K562 (cell line): ENCODE results near the gene BMAL2. TPM values are rescaled to one million over a fixed set of nuclear protein-coding genes. Genes with fewer than 3 reads are reported as not detected.

ENCODE experiments used
- ATAC-seq: fragments of 200-7000 bp; cut with Tn5 transposase; 3 replicates; pipeline ENCODE4 v1.9.1; 2020; ENCODE audit warnings: moderate library complexity
- BruUV-seq: library from RNA; stranded (reverse); fragments of 400-500 nt; replicated peaks from 2 replicates; lab custom pipeline; 2021; lab: Mats Ljungman, UMichigan
- CTCF ChIA-PET: fragments of 300-600 bp; formaldehyde crosslinking; extraction: SDS; loops from one replicate; lab custom pipeline; 2021; ENCODE audit warnings: low intra/inter-chr PET ratio; lab: Yijun Ruan, JAX
- POLR2A ChIA-PET: fragments of 300-600, 350-650 bp; sonication (Branson Sonifier 250); formaldehyde crosslinking; extraction: SDS; loops from one replicate; lab custom pipeline; 2021; ENCODE audit warnings: antibody characterized with exemption, inconsistent platforms; lab: Yijun Ruan, JAX
- DNase-seq, 4 experiments: peaks; one replicate each; pipeline versions ENCODE4 v3.0.0 to v3.0.0-alpha.2; 2011 to 2018; ENCODE audit warnings: low spot score in 3 of 4, mixed read lengths in 3 of 4; ENCODE audit errors: extremely low read depth in 1 of 4
- FAIRE-seq: peaks from 2 replicates; lab custom pipeline; 2011; peaks lifted over from hg19 to GRCh38; lab: Jason Lieb, UNC
- H2AFZ ChIP-seq: 2 replicates; pipeline ENCODE4 v1.6.0; 2011; ENCODE audit warnings: low read depth, low read length, control low read depth, inconsistent platforms
- H3K27ac ChIP-seq: fragments of 200-600 bp; 3 replicates; pipeline ENCODE4 v1.8.0; 2011; ENCODE audit warnings: low read depth, mild to moderate bottlenecking, control low read depth, inconsistent platforms, low read length, moderate library complexity, mixed read lengths; ENCODE audit errors: extremely low read depth
- H3K27me3 ChIP-seq, 2 experiments: fragments of 300-600 bp in 1 of 2; 2 replicates in 1 of 2; 3 replicates in 1 of 2; pipeline versions ENCODE4 v1.6.0 to v1.8.0; 2011; ENCODE audit warnings: inconsistent platforms in 2 of 2, low read length in 2 of 2, mild to moderate bottlenecking in 1 of 2, mixed read lengths in 1 of 2, moderate library complexity in 1 of 2; ENCODE audit not compliant: control insufficient read depth in 2 of 2, insufficient read depth in 2 of 2
- H3K36me3 ChIP-seq: fragments of 300-600 bp; 3 replicates; pipeline ENCODE4 v1.8.0; 2011; ENCODE audit warnings: mild to moderate bottlenecking, low read length, inconsistent platforms; ENCODE audit not compliant: control insufficient read depth, insufficient read depth
- H3K4me1 ChIP-seq, 2 experiments: fragments of 200-600 bp in 1 of 2; replicated peaks in 1 of 2; 2 replicates in 1 of 2; 3 replicates in 1 of 2; pipeline versions ENCODE4 v1.5.1 to v1.8.0; 2011; ENCODE audit warnings: inconsistent platforms in 2 of 2, low read length in 2 of 2, mild to moderate bottlenecking in 1 of 2, mixed read lengths in 1 of 2, moderate library complexity in 1 of 2; ENCODE audit not compliant: control insufficient read depth in 2 of 2, insufficient read depth in 2 of 2
- H3K4me2 ChIP-seq: 2 replicates; pipeline ENCODE4 v1.6.1; 2011; ENCODE audit warnings: low read length, control low read depth, inconsistent platforms, mixed read lengths; ENCODE audit not compliant: insufficient read depth
- H3K4me3 ChIP-seq: fragments of 200-600 bp; sonication (generic), shearing (Covaris generic); 2 replicates; pipeline ENCODE4 v1.5.1; 2016; ENCODE audit warnings: control low read depth, inconsistent platforms
- H3K79me2 ChIP-seq: fragments of 200-600 bp; 3 replicates; pipeline ENCODE4 v1.8.0; 2011; ENCODE audit warnings: low read length, inconsistent platforms; ENCODE audit not compliant: control insufficient read depth, insufficient read depth
- H3K9ac ChIP-seq, 2 experiments: 2 replicates each; pipeline versions ENCODE4 v1.6.0 to v1.6.1; 2011; ENCODE audit warnings: low read depth in 2 of 2, low read length in 2 of 2, control low read depth in 1 of 2, inconsistent platforms in 1 of 2, mild to moderate bottlenecking in 1 of 2, mixed read lengths in 1 of 2; ENCODE audit not compliant: insufficient read depth in 1 of 2
- H3K9me1 ChIP-seq: one replicate; pipeline ENCODE4 v1.6.0; 2011; ENCODE audit warnings: inconsistent platforms, mild to moderate bottlenecking, low read length, moderate library complexity; ENCODE audit not compliant: control insufficient read depth, insufficient read depth
- H3K9me3 ChIP-seq: replicated peaks from 2 replicates; pipeline ENCODE4 v1.5.1; 2011; ENCODE audit warnings: low read depth, low read length, inconsistent platforms; ENCODE audit not compliant: control insufficient read depth, insufficient read depth
- H4K20me1 ChIP-seq: replicated peaks from 2 replicates; pipeline ENCODE4 v1.6.1; 2011; ENCODE audit warnings: low read length, inconsistent platforms, mixed read lengths; ENCODE audit not compliant: control insufficient read depth, insufficient read depth
- TRIM24 ChIP-seq, 2 experiments: fragments of 450-650 bp; IDR thresholded peaks; 2 replicates each; pipeline ENCODE4 v1.6.1; 2016
- TRIM25 ChIP-seq: fragments of 450-650 bp; IDR thresholded peaks from 2 replicates; pipeline ENCODE4 v1.7.0; 2016; ENCODE audit warnings: borderline replicate concordance
- ZBTB49 ChIP-seq: sonication (generic); formaldehyde crosslinking; IDR thresholded peaks from 2 replicates; pipeline ENCODE4 v1.8.0; 2022; ENCODE audit warnings: missing genetic modification reagents, mild to moderate bottlenecking, borderline replicate concordance
- ZNF212 ChIP-seq: fragments of 450-650 bp; formaldehyde crosslinking; IDR thresholded peaks from 2 replicates; pipeline ENCODE4 v1.4.0; 2020; ENCODE audit warnings: mild to moderate bottlenecking
- ZNF75A ChIP-seq: fragments of 450-650 bp; formaldehyde crosslinking; IDR thresholded peaks from 2 replicates; pipeline ENCODE4 v1.4.0; 2020; ENCODE audit warnings: mild to moderate bottlenecking
- WGBS: fragments of 100-300 bp; shearing (Covaris generic); methylation state at CpG from one replicate; pipeline ENCODE4 v1.1.6; 2016; ENCODE audit warnings: low coverage, mixed read lengths; ENCODE audit not compliant: insufficient coverage; ENCODE audit errors: missing lambda C conversion rate; 5-methylcytosine and 5-hydroxymethylcytosine counted together
- in situ Hi-C: fragments of 300-500 bp; cut with MboI; formaldehyde crosslinking; loops from 4 replicates; pipeline ENCODE4 v1.15.0; 2018; ENCODE audit warnings: inconsistent platforms, mixed read lengths
- intact Hi-C: fragments of 100-400 bp; cut with micrococcal nuclease; formaldehyde crosslinking; loops from 2 replicates; pipeline ENCODE4 v1.14.2; 2022
- polyA plus RNA-seq, 8 experiments: library from polyadenylated mRNA; depleted of rRNA in 4 of 8; stranded (reverse) in 5 of 8; unstranded in 3 of 8; fragments of >200 nt; fragmentation: Nextera tagmentation in 2 of 8; fragmentation: Illumina TruSeq in 1 of 8; extraction: Ambion mirVana in 2 of 8; extraction: Trizol in 1 of 8; gene quantifications; 2 replicates each; pipeline versions ENCODE4 v1.2.1 to v1.2.3, GENCODE V29; 2011 to 2014; ENCODE audit warnings: inconsistent platforms in 1 of 8, missing spikeins in 1 of 8
- total RNA-seq, 7 experiments: library from RNA; depleted of rRNA in 6 of 7; stranded (reverse); fragments of >200 nt in 6 of 7; fragmentation: Illumina TruSeq in 2 of 7; extraction: Trizol in 2 of 7; gene quantifications; 2 replicates each; pipeline versions ENCODE4 v1.2.1 to v1.2.3, GENCODE V29; 2011 to 2021; ENCODE audit warnings: low replicate concordance in 1 of 7

The BMAL2 gene
- total and polyA plus RNA-seq, 9 of the 15 experiments (the other 6 are each of a cell fraction or from before 2014, with no cell fraction given), result 0.01 to 1.1 (median 0.50) TPM

- no TSS peak for BruUV-seq
Measured at GRCh38 chr12:27296674-27297073, 36.0 kb upstream of the BMAL2 start.

More at GRCh38 chr12:27296674-27297073, 36.0 kb upstream of the BMAL2 start:
- Histone ChIP-seq H2AFZ (no peak overlapping the region), H3K27me3 (no peaks in the 10 kb centered on the region), H3K9me1 (no peaks in the 10 kb centered on the region)
- POLR2A ChIA-PET, result interaction anchor here (1.2 kb wide), 1 partner anchor 11 kb away, joined by 3 read pairs; no protein-coding TSS in a partner anchor
- no peak for TF ChIP-seq ZBTB49 (CRISPR knock-in tag)
- no peak for TF ChIP-seq TRIM24 (IDR thresholded peaks at IDR 0.05)
- TF ChIP-seq ZNF75A (CRISPR knock-in tag), result no peak
- no peak for TF ChIP-seq TRIM25
- no peak for TF ChIP-seq ZNF212 (CRISPR knock-in tag)
- TF ChIP-seq, all 486 proteins: peak for 0
- DNase-seq (no peak), FAIRE-seq (no peak), ATAC-seq (no peak)
- intact Hi-C loops (no loop called here), in situ Hi-C loops (no loop called here)
- 3% methylated on average over 6 of the region's 6 CpGs for WGBS
- no peak overlapping the region for H3K4me2 ChIP-seq
- H3K4me3 ChIP-seq, result no peak overlapping the region
- CTCF ChIA-PET, result no interaction called here
- H3K9me3 ChIP-seq, result no peaks in the 10 kb centered on the region
- H3K79me2 ChIP-seq, result no peaks in the 10 kb centered on the region
- no peaks in the 10 kb centered on the region for H4K20me1 ChIP-seq
- H3K36me3 ChIP-seq, result no peaks in the 10 kb centered on the region
- no peaks in the 10 kb centered on the region for H3K4me1 ChIP-seq
- H3K9ac ChIP-seq, result no peak overlapping the region
- no peak overlapping the region for H3K27ac ChIP-seq
